OCI-LY7 (cell line): ENCODE data around the gene SDC4. TPM values are rescaled to one million over a fixed set of nuclear protein-coding genes. Genes with fewer than 3 reads are reported as not detected.

Experiments
- BruUV-seq: library from RNA; stranded (reverse); fragments of 400-500 nt; replicated peaks from 2 replicates; lab custom pipeline; 2021; lab: Mats Ljungman, UMichigan
- CTCF ChIA-PET: fragments of 300-600 bp; sonication (Branson Sonifier 250); formaldehyde crosslinking; loops from one replicate; lab custom pipeline; 2022; ENCODE audit warnings: antibody characterized with exemption; ENCODE audit not compliant: unreplicated experiment; lab: Charles Lee
- POLR2A ChIA-PET: fragments of 300-600 bp; sonication (Branson Sonifier 250); formaldehyde crosslinking; loops from one replicate; lab custom pipeline; 2022; ENCODE audit warnings: antibody characterized with exemption; lab: Charles Lee
- DNase-seq: peaks from one replicate; pipeline ENCODE4 v3.0.0-alpha.2; 2015; ENCODE audit warnings: low spot score
- H2AFZ ChIP-seq: fragments of 200-600 bp; sonication (generic), shearing (Covaris generic); 2 replicates; pipeline ENCODE4 v1.6.1; 2014; ENCODE audit warnings: mild to moderate bottlenecking, antibody characterized with exemption, low read length, moderate library complexity
- H3K27ac ChIP-seq: fragments of 200-600 bp; sonication (generic); 2 replicates; pipeline ENCODE4 v1.5.1; 2014; ENCODE audit warnings: mixed run types, low read depth, mild to moderate bottlenecking, moderate library complexity, low read length, inconsistent platforms; ENCODE audit not compliant: poor library complexity, severe bottlenecking
- H3K36me3 ChIP-seq: fragments of 200-600 bp; sonication (generic); 2 replicates; pipeline ENCODE4 v1.6.1; 2014; ENCODE audit warnings: mild to moderate bottlenecking, antibody characterized with exemption, low read length, moderate library complexity, mixed read lengths; ENCODE audit not compliant: insufficient read depth
- H3K4me1 ChIP-seq: fragments of 200-600 bp; sonication (generic); 2 replicates; pipeline ENCODE4 v1.5.1; 2014; ENCODE audit warnings: mild to moderate bottlenecking, low read length; ENCODE audit not compliant: insufficient read depth, poor library complexity, severe bottlenecking
- H3K4me2 ChIP-seq: fragments of 200-600 bp; sonication (generic); 2 replicates; pipeline ENCODE4 v1.6.1; 2014; ENCODE audit warnings: mild to moderate bottlenecking, low read length
- H3K4me3 ChIP-seq: fragments of 200-600 bp; sonication (generic); 2 replicates; pipeline ENCODE4 v1.5.1; 2014; ENCODE audit warnings: mild to moderate bottlenecking, low read depth, low read length; ENCODE audit not compliant: poor library complexity, severe bottlenecking
- H3K79me2 ChIP-seq: fragments of 200-600 bp; sonication (generic); 2 replicates; pipeline ENCODE4 v1.6.1; 2016; ENCODE audit warnings: low read depth, mild to moderate bottlenecking, low read length, moderate library complexity, mixed read lengths; ENCODE audit not compliant: insufficient read depth
- H3K9me2 ChIP-seq: fragments of 200-600 bp; sonication (generic); 2 replicates; pipeline ENCODE4 v1.6.1; 2016; ENCODE audit warnings: mild to moderate bottlenecking, low read length, mixed read lengths; ENCODE audit not compliant: insufficient read depth
- H3K9me3 ChIP-seq: fragments of 200-600 bp; sonication (generic); 2 replicates; pipeline ENCODE4 v1.6.1; 2014; ENCODE audit warnings: mild to moderate bottlenecking, mixed run types, low read length, mixed read lengths
- H4K20me1 ChIP-seq: fragments of 200-600 bp; sonication (generic); 2 replicates; pipeline ENCODE4 v1.6.1; 2014; ENCODE audit warnings: mild to moderate bottlenecking, antibody characterized with exemption, low read length, moderate library complexity, mixed read lengths; ENCODE audit not compliant: insufficient read depth
- CTCF ChIP-seq: fragments of 200-600 bp; sonication (generic); conservative IDR thresholded peaks from 2 replicates; pipeline ENCODE4 v1.5.1; 2014; ENCODE audit warnings: mild to moderate bottlenecking, antibody characterized with exemption, low read length, moderate library complexity, mixed read lengths
- EZH2phosphoT487 ChIP-seq: fragments of 200-600 bp; sonication (generic); IDR thresholded peaks from 2 replicates; pipeline ENCODE4 v1.6.1; 2018; ENCODE audit warnings: low read depth, borderline replicate concordance, mild to moderate bottlenecking, mixed run types, antibody characterized with exemption, low read length, moderate library complexity, mixed read lengths
- intact Hi-C: fragments of 100-400 bp; cut with micrococcal nuclease; formaldehyde crosslinking; loops from one replicate; pipeline ENCODE4 v1.10.0; 2022; ENCODE audit not compliant: unreplicated experiment
- total RNA-seq, 2 experiments: library from RNA; depleted of rRNA in 1 of 2; stranded (reverse); fragments of >200 nt in 1 of 2; shearing (Covaris generic) in 1 of 2; gene quantifications; 2 replicates each; pipeline ENCODE4 v1.2.3, GENCODE V29; 2014 to 2022

SDC4 gene
- total RNA-seq, 2 experiments from 2014 or later, result not detected

- no peak overlapping the region for H3K4me3 ChIP-seq
- H3K9me2 ChIP-seq, result no peaks in the 10 kb centered on the region
- H3K79me2 ChIP-seq, result no peaks in the 10 kb centered on the region
- intact Hi-C loops, result no loop called here
- H4K20me1 ChIP-seq, result no peaks in the 10 kb centered on the region
- H2AFZ ChIP-seq, result no peak overlapping the region
- H3K9me3 ChIP-seq, result no peaks in the 10 kb centered on the region
- TF ChIP-seq EZH2phosphoT487, result no peak
- no peak for TF ChIP-seq CTCF
- no TSS peak for BruUV-seq
- H3K36me3 ChIP-seq, result no peaks in the 10 kb centered on the region
- H3K27ac ChIP-seq, result no peak overlapping the region
- H3K4me1 ChIP-seq, result peaks cover under 1% of the 10 kb centered on the region
- no peak for DNase-seq
- H3K4me2 ChIP-seq, result no peak overlapping the region
- ChIA-PET CTCF (interaction anchor here (0.5 kb wide), 1 partner anchor 123 kb away, joined by 4 read pairs; no protein-coding TSS in a partner anchor), POLR2A (interaction anchor here (0.7 kb wide), 1 partner anchor 496 kb away, joined by 3 read pairs; no protein-coding TSS in a partner anchor)
Observed at GRCh38 chr20:45313065-45313695, 35.0 kb downstream of the SDC4 start.

- POLR2A ChIA-PET, result interaction anchor here (0.7 kb wide), 1 partner anchor 497 kb away, joined by 3 read pairs; no protein-coding TSS in a partner anchor
Observed at GRCh38 chr20:45312241-45312640, 36.0 kb downstream of the SDC4 start.

More at GRCh38 chr20:45312241-45312640, 36.0 kb downstream of the SDC4 start:
- Histone ChIP-seq H3K79me2 (no peaks in the 10 kb centered on the region), H4K20me1 (no peaks in the 10 kb centered on the region), H2AFZ (no peak overlapping the region), H3K9me3 (no peaks in the 10 kb centered on the region), H3K4me2 (no peak overlapping the region), H3K27ac (no peak overlapping the region), H3K9me2 (no peaks in the 10 kb centered on the region), H3K36me3 (no peaks in the 10 kb centered on the region), H3K4me1 (no peaks in the 10 kb centered on the region), H3K4me3 (no peak overlapping the region)
- no TSS peak for BruUV-seq
- no peak for DNase-seq
- intact Hi-C loops, result no loop called here
- no peak for TF ChIP-seq EZH2phosphoT487
- TF ChIP-seq CTCF, result no peak
- CTCF ChIA-PET, result no interaction called here
